CD4-positive, alpha-beta T cell treated with Interleukin-1 beta for 1 hour (primary cell): ENCODE measurements around the gene USP51.
A peak's percentile ranks its signal among the peaks of the same experiment; 100 is the strongest.
"Not testable (repeated sequence)": the region's sequence is repeated elsewhere in the genome, so short reads cannot be mapped to it uniquely, and the experiment has no call there.

Experiments used
- DNase-seq, 2 donors: peaks; one replicate each; pipeline ENCODE4 v3.0.0-alpha.2; 2020 to 2022

Gene USP51

DNA sequence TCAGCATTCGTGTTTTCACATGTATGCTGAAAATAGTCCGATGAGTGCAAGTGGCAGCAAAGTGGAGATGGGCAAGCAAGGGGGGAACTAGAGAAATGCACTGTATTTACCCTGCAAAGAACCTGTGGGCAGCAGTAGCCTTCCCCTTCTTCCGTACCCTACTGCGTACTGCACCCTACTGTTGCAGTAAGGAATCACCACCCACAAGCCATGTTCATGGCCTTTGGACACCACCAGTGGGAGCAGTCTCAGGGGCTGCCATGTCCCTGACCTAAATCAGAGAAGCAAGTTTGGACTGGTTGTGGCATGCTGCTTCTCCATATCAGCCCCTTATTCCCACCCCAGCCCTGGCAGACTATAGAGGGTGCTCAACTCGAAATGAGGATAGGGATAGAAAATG, 25.6 kb downstream of the USP51 start:
- not testable (repeated sequence) for DNase-seq

- not testable (repeated sequence) for DNase-seq
Measured at GRCh38 chrX:55459926-55460325, 29.7 kb downstream of the USP51 start.

GRCh38 chrX:55459426-55459825, 30.2 kb downstream of the USP51 start:
- not testable (repeated sequence) for DNase-seq

- not testable (repeated sequence) for DNase-seq
Measured at GRCh38 chrX:55455708-55456107, 33.9 kb downstream of the USP51 start.

DNA sequence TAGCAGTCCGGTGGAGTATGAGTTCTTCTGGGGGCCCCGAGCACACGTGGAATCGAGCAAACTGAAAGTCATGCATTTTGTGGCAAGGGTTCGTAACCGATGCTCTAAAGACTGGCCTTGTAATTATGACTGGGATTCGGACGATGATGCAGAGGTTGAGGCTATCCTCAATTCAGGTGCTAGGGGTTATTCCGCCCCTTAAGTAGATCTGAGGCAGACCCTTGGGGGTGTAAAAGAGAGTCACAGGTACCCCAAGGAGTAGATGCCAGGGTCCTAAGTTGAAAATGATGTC, 36.9 kb downstream of the USP51 start:
- no peak for DNase-seq

GRCh38 chrX:55451990-55452832, 37.4 kb downstream of the USP51 start, which contains the start of gene MAGEH1:
Gene MAGEH1 (plus strand): TSS chrX:55452127. CDS start chrX:55452375, 248 bp downstream.
- DNase-seq, result peak; percentile 81 to 85

- DNase-seq, result no peak
Measured at GRCh38 chrX:55451626-55451989, 38.0 kb downstream of the USP51 start.

- DNase-seq, result no peak
Measured at GRCh38 chrX:55451141-55451540, 38.5 kb downstream of the USP51 start.

- DNase-seq, result no peak
Measured at GRCh38 chrX:55450259-55450658, 39.4 kb downstream of the USP51 start.

GRCh38 chrX:55443468-55443867, 46.2 kb downstream of the USP51 start:
- not testable (repeated sequence) for DNase-seq
